Measurements from ENCODE around the gene LRRC75A. TPM values are rescaled to one million over a fixed set of nuclear protein-coding genes. Genes with fewer than 3 reads are reported as not detected.

Gene LRRC75A
- total and polyA plus RNA-seq, 2 experiments from 2014 or later = 5.3 to 26.2 TPM

GRCh38 chr17:16450028-16450427 is 42.0 kb downstream of the LRRC75A start:
- Histone ChIP-seq H3K4me2 (no peak overlapping the region), H2AFZ (no peak overlapping the region), H3F3A (replicated peaks; ENCODE audit: low read depth) (peaks cover 24% of the 10 kb centered on the region), H3K4me1 (ENCODE audit: insufficient read depth) (peaks cover 5% of the 10 kb centered on the region), H3K9me2 (ENCODE audit: insufficient read depth) (no peaks in the 10 kb centered on the region), H3K36me3 (ENCODE audit: insufficient read depth) (no peaks in the 10 kb centered on the region; the same call in 1 of the 2 replicates), H3K27ac (ENCODE audit: low read depth) (no peak overlapping the region), H3K79me2 (replicated peaks; ENCODE audit: insufficient read depth) (no peaks in the 10 kb centered on the region), H4K20me1 (replicated peaks; ENCODE audit: insufficient read depth) (peaks cover 29% of the 10 kb centered on the region), H3K4me3 (no peak overlapping the region), H3K27me3 (ENCODE audit: insufficient read depth) (no peaks in the 10 kb centered on the region)
- peaks cover 30% of the 10 kb centered on the region for H3K27me3 Mint-ChIP-seq (ENCODE audit: insufficient read depth, low read depth, poor library complexity)
- H3K9me3 Mint-ChIP-seq = no peaks in the 10 kb centered on the region; the same call in 2 of the 3 replicates
- peaks cover 36% of the 10 kb centered on the region for H3K36me3 Mint-ChIP-seq (ENCODE audit: low read depth)
- TF ChIP-seq ZNF462 (CRISPR knock-in tag; IDR thresholded peaks at IDR 0.05) (no peak), EZH2 (IDR thresholded peaks at IDR 0.05; ENCODE audit: low read depth, unreplicated experiment) (no peak), ETS1 (IDR thresholded peaks at IDR 0.05) (no peak), NANOG (IDR thresholded peaks at IDR 0.05; ENCODE audit: borderline replicate concordance) (no peak), STAT1 (IDR thresholded peaks at IDR 0.05; ENCODE audit: unreplicated experiment) (no peak), POLR2AphosphoS5 (IDR thresholded peaks at IDR 0.05; ENCODE audit: low read depth) (no peak), CREB1 (CRISPR knock-in tag; IDR thresholded peaks at IDR 0.05; ENCODE audit: low read depth) (no peak), ZNF114 (CRISPR knock-in tag; IDR thresholded peaks at IDR 0.05) (no peak), EZH2phosphoT487 (IDR thresholded peaks at IDR 0.05; ENCODE audit: unreplicated experiment) (no peak)
- H3K4me1 Mint-ChIP-seq = peaks cover 17% of the 10 kb centered on the region; the same call in 2 of the 3 replicates
- no peak overlapping the region for H3K4me3 Mint-ChIP-seq
- H3K27ac Mint-ChIP-seq = no peak overlapping the region
- no peak for ATAC-seq
- DNase-seq (ENCODE audit: low spot score) = no peak
